ENCODE measurements around the gene TSHZ1.

TSHZ1 gene

GRCh38 chr18:75207310-75208154 lies 3.1 kb upstream of the TSHZ1 start:
- no peak for DNase-seq (ENCODE audit: low read depth)

GRCh38 chr18:75208155-75208835 lies 2.3 kb upstream of the TSHZ1 start:
- no peak for DNase-seq (ENCODE audit: low read depth)

GRCh38 chr18:75208836-75209128 lies 1.8 kb upstream of the TSHZ1 start:
- no peak for DNase-seq (ENCODE audit: low read depth)

- DNase-seq (ENCODE audit: low read depth) = no peak
Measured at GRCh38 chr18:75209129-75209950, 1.3 kb upstream of the TSHZ1 start, which contains the start of gene PTGR3. Gene PTGR3, minus strand, starts transcription at chr18:75209139. Its CDS starts 81 bp downstream, at chr18:75209058.

- DNase-seq (ENCODE audit: low read depth) = no peak
Measured at GRCh38 chr18:75209951-75210258, 692 bp upstream of the TSHZ1 start.

- DNase-seq (ENCODE audit: low read depth) = no peak
Measured at GRCh38 chr18:75211002-75211621, 515 bp downstream of the TSHZ1 start.

GRCh38 chr18:75211626-75211952 lies 992 bp downstream of the TSHZ1 start:
- no peak for DNase-seq (ENCODE audit: low read depth)

- no peak for DNase-seq (ENCODE audit: low read depth)
Measured at GRCh38 chr18:75211953-75212750, 1.6 kb downstream of the TSHZ1 start.

- no peak for DNase-seq (ENCODE audit: low read depth)
Measured at GRCh38 chr18:75212751-75213090, 2.1 kb downstream of the TSHZ1 start.

GRCh38 chr18:75213611-75214331 lies 3.2 kb downstream of the TSHZ1 start:
- DNase-seq (ENCODE audit: low read depth) = no peak

GRCh38 chr18:75214332-75214690 lies 3.7 kb downstream of the TSHZ1 start:
- DNase-seq (ENCODE audit: low read depth) = no peak

- no peak for DNase-seq (ENCODE audit: low read depth)
Measured at GRCh38 chr18:75214766-75215510, 4.3 kb downstream of the TSHZ1 start.

- DNase-seq (ENCODE audit: low read depth) = no peak
Measured at GRCh38 chr18:75215663-75216062, 5.1 kb downstream of the TSHZ1 start.

GRCh38 chr18:75216212-75216910 lies 5.8 kb downstream of the TSHZ1 start:
- DNase-seq (ENCODE audit: low read depth) = no peak

GRCh38 chr18:75216911-75217689 lies 6.5 kb downstream of the TSHZ1 start:
- no peak for DNase-seq (ENCODE audit: low read depth)

- no peak for DNase-seq (ENCODE audit: low read depth)
Measured at GRCh38 chr18:75218065-75218923, 7.7 kb downstream of the TSHZ1 start.

GRCh38 chr18:75219745-75220375 lies 9.3 kb downstream of the TSHZ1 start:
- no peak for DNase-seq (ENCODE audit: low read depth)
